HepG2 (cell line): Measurements from ENCODE around the gene CAB39. TPM values are rescaled to one million over a fixed set of nuclear protein-coding genes. Genes with fewer than 3 reads are reported as not detected.

Experiments
- BRF2 ChIP-seq: sonication (generic); formaldehyde crosslinking; IDR thresholded peaks from 2 replicates; pipeline ENCODE4 v1.8.1; 2022; ENCODE audit warnings: mild to moderate bottlenecking, missing genetic modification reagents
- ETV5 ChIP-seq: IDR thresholded peaks from 2 replicates; pipeline ENCODE4 v1.6.1; 2018; ENCODE audit warnings: missing biosample characterization, missing genetic modification reagents, inconsistent platforms, borderline replicate concordance
- FOXK1 ChIP-seq: sonication (generic); formaldehyde crosslinking; IDR thresholded peaks from 2 replicates; pipeline ENCODE4 v1.4.0; 2020; ENCODE audit warnings: low read depth, missing genetic modification reagents, borderline replicate concordance
- GABPB1 ChIP-seq: IDR thresholded peaks from 2 replicates; pipeline ENCODE4 v1.6.1; 2016; ENCODE audit warnings: mild to moderate bottlenecking, missing genetic modification reagents, moderate library complexity, missing compliant biosample characterization
- KAT7 ChIP-seq: IDR thresholded peaks from 2 replicates; pipeline ENCODE4 v1.6.1; 2018; ENCODE audit warnings: borderline replicate concordance, missing compliant biosample characterization
- MED8 ChIP-seq: sonication (generic); formaldehyde crosslinking; IDR thresholded peaks from 2 replicates; pipeline ENCODE4 v1.8.1; 2023; ENCODE audit warnings: mild to moderate bottlenecking, missing genetic modification reagents; ENCODE audit not compliant: insufficient replicate concordance
- NFKB2 ChIP-seq: sonication (generic); formaldehyde crosslinking; IDR thresholded peaks from 2 replicates; pipeline ENCODE4 v1.4.0; 2020; ENCODE audit warnings: missing genetic modification reagents, borderline replicate concordance
- RFXAP ChIP-seq: sonication (generic); formaldehyde crosslinking; IDR thresholded peaks from 2 replicates; pipeline ENCODE4 v1.4.0; 2020; ENCODE audit warnings: missing genetic modification reagents, borderline replicate concordance
- SALL2 ChIP-seq: sonication (generic); formaldehyde crosslinking; IDR thresholded peaks from 2 replicates; pipeline ENCODE4 v1.8.1; 2023; ENCODE audit warnings: mild to moderate bottlenecking, missing genetic modification reagents, inconsistent platforms
- TCF7 ChIP-seq: sonication (generic); IDR thresholded peaks from 2 replicates; pipeline ENCODE4 v1.6.1; 2016; ENCODE audit warnings: antibody characterized with exemption, low read depth
- TCF7L2 ChIP-seq: IDR thresholded peaks from 2 replicates; pipeline ENCODE4 v1.6.1; 2011; ENCODE audit warnings: mild to moderate bottlenecking, low read depth, low read length, moderate library complexity
- TOPORS ChIP-seq: sonication (generic); formaldehyde crosslinking; IDR thresholded peaks from 2 replicates; pipeline ENCODE4 v1.8.0; 2023; ENCODE audit warnings: mild to moderate bottlenecking, missing genetic modification reagents
- YEATS4 ChIP-seq: sonication (generic); formaldehyde crosslinking; IDR thresholded peaks from 2 replicates; pipeline ENCODE4 v1.4.0; 2020; ENCODE audit warnings: missing genetic modification reagents, borderline replicate concordance
- ZNF124 ChIP-seq: sonication (generic); formaldehyde crosslinking; IDR thresholded peaks from 2 replicates; pipeline ENCODE4 v1.4.0; 2020; ENCODE audit warnings: missing genetic modification reagents
- ZNF333 ChIP-seq: sonication (generic); formaldehyde crosslinking; IDR thresholded peaks from 2 replicates; pipeline ENCODE4 v1.4.0; 2020; ENCODE audit warnings: mild to moderate bottlenecking, missing genetic modification reagents, borderline replicate concordance
- ZNF33A ChIP-seq: sonication (generic); formaldehyde crosslinking; IDR thresholded peaks from 2 replicates; pipeline ENCODE4 v1.5.1; 2020; ENCODE audit warnings: missing genetic modification reagents, mild to moderate bottlenecking, moderate library complexity, borderline replicate concordance
- ZNF350 ChIP-seq: sonication (generic); formaldehyde crosslinking; IDR thresholded peaks from 2 replicates; pipeline ENCODE4 v1.4.0; 2020; ENCODE audit warnings: mild to moderate bottlenecking, low read depth, missing genetic modification reagents, borderline replicate concordance
- ZNF512B ChIP-seq: sonication (generic); formaldehyde crosslinking; IDR thresholded peaks from 2 replicates; pipeline ENCODE4 v1.5.1; 2020; ENCODE audit warnings: missing genetic modification reagents, mild to moderate bottlenecking, borderline replicate concordance
- ZNF552 ChIP-seq: sonication (generic); formaldehyde crosslinking; IDR thresholded peaks from 2 replicates; pipeline ENCODE4 v1.9.0; 2022; ENCODE audit warnings: missing genetic modification reagents, mild to moderate bottlenecking, borderline replicate concordance
- ZNF75D ChIP-seq: sonication (generic); formaldehyde crosslinking; IDR thresholded peaks from 2 replicates; pipeline ENCODE4 v1.8.1; 2023; ENCODE audit warnings: missing genetic modification reagents, mild to moderate bottlenecking, borderline replicate concordance
- polyA plus RNA-seq, 8 experiments: library from polyadenylated mRNA; depleted of rRNA in 3 of 8; stranded (reverse) in 7 of 8; unstranded in 1 of 8; fragments of >200 nt; fragmentation: Illumina TruSeq in 4 of 8; extraction: Trizol in 4 of 8; gene quantifications; 2 replicates each; pipeline versions ENCODE4 v1.2.1 to v1.2.3, GENCODE V29; 2011 to 2016; ENCODE audit warnings: low read depth in 4 of 8, missing spikeins in 1 of 8, mixed read lengths in 1 of 8; ENCODE audit not compliant: insufficient read depth in 1 of 8
- total RNA-seq, 5 experiments: library from RNA; depleted of rRNA; stranded (reverse); fragments of >200 nt; fragmentation: Illumina TruSeq; extraction: Trizol; gene quantifications; 2 replicates each; pipeline ENCODE4 v1.2.3, GENCODE V29; 2016; ENCODE audit warnings: low read depth in 1 of 5
- TF ChIP-seq, protein P1 (sequence below): sonication (generic); formaldehyde crosslinking; IDR thresholded peaks from 2 replicates; pipeline ENCODE4 v1.8.1; 2023; ENCODE audit warnings: missing genetic modification reagents, inconsistent platforms, borderline replicate concordance
- TF ChIP-seq, protein P2 (sequence below): IDR thresholded peaks from 2 replicates; pipeline ENCODE4 v1.6.1; 2016; ENCODE audit warnings: low read depth, borderline replicate concordance
- TF ChIP-seq, protein P3 (sequence below): sonication (generic); formaldehyde crosslinking; IDR thresholded peaks from 2 replicates; pipeline ENCODE4 v1.8.1; 2023; ENCODE audit warnings: mild to moderate bottlenecking, moderate library complexity, missing genetic modification reagents

The CAB39 gene
- total and polyA plus RNA-seq, 2 of the 13 experiments (the other 11 are each of a cell fraction or from before 2014, with no cell fraction given): 19.3 to 45.3 TPM

GRCh38 chr2:230864605-230865306, 152.1 kb downstream of the CAB39 start, which contains the start of gene ITM2C (continued):
- no peak for TF ChIP-seq ZNF512B (CRISPR knock-in tag)
- TF ChIP-seq ZNF33A: no peak
- no peak; the same call in 1 of the 2 replicates for TF ChIP-seq FOXK1 (CRISPR knock-in tag)
- TF ChIP-seq NFKB2 (CRISPR knock-in tag): peak; percentile 65; the same call in 1 of the 2 replicates
- no peak for TF ChIP-seq ZNF124 (CRISPR knock-in tag)
- TF ChIP-seq KAT7 (CRISPR knock-in tag): peak; percentile 76; the same call in 1 of the 2 replicates
- no peak for TF ChIP-seq TOPORS (CRISPR knock-in tag)
- peak; percentile 59; the same call in 1 of the 2 replicates for TF ChIP-seq RFXAP
- TF ChIP-seq BRF2 (CRISPR knock-in tag): no peak
- no peak for TF ChIP-seq ZNF75D (CRISPR knock-in tag)
- TF ChIP-seq, protein P1, sequence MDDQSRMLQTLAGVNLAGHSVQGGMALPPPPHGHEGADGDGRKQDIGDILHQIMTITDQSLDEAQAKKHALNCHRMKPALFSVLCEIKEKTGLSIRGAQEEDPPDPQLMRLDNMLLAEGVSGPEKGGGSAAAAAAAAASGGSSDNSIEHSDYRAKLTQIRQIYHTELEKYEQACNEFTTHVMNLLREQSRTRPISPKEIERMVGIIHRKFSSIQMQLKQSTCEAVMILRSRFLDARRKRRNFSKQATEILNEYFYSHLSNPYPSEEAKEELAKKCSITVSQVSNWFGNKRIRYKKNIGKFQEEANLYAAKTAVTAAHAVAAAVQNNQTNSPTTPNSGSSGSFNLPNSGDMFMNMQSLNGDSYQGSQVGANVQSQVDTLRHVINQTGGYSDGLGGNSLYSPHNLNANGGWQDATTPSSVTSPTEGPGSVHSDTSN (CRISPR knock-in tag): no peak
- TF ChIP-seq, protein P2, sequence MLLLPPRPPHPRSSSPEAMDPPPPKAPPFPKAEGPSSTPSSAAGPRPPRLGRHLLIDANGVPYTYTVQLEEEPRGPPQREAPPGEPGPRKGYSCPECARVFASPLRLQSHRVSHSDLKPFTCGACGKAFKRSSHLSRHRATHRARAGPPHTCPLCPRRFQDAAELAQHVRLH (CRISPR knock-in tag): peak; percentile 31; the same call in 1 of the 2 replicates
- TF ChIP-seq ETV5 (CRISPR knock-in tag): peak; percentile 78; the same call in 1 of the 2 replicates
- TF ChIP-seq MED8: peak; percentile 82
- TF ChIP-seq GABPB1 (CRISPR knock-in tag): peak; percentile 93
- TF ChIP-seq ZNF552 (CRISPR knock-in tag): no peak
- TF ChIP-seq ZNF333 (CRISPR knock-in tag): 0 out of 2 replicates have a peak, but pooled peaks have one; percentile 82
- TF ChIP-seq, protein P3, sequence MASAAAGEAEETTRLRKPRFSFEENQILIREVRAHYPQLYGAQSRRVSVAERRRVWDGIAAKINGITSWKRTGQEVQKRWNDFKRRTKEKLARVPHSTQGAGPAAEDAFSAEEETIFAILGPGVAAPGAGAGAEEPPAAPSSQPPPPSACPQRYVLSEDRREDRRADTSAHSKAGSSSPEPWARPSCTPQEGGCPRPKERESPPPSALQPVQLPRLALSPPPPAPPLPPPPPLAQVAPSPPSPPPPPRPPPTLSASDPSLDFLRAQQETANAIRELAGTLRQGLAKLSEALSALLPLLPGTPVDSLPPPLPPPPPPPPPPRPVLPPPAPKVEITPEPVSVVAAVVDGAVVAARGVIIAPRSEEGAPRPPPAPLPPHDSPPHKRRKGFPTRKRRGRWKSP (CRISPR knock-in tag): no peak
- TF ChIP-seq SALL2 (CRISPR knock-in tag): peak; percentile 69; the same call in 1 of the 2 replicates
- TF ChIP-seq TCF7: no peak
- TF ChIP-seq YEATS4 (CRISPR knock-in tag): peak; percentile 32; the same call in 1 of the 2 replicates
- TF ChIP-seq ZNF350 (CRISPR knock-in tag): peak; percentile 39; the same call in 1 of the 2 replicates
- no peak for TF ChIP-seq TCF7L2
